ENCODE results near the gene PAK4.
"Not testable (repeated sequence)": the region's sequence is repeated elsewhere in the genome, so short reads cannot be mapped to it uniquely, and the experiment has no call there.

PAK4 gene

DNA sequence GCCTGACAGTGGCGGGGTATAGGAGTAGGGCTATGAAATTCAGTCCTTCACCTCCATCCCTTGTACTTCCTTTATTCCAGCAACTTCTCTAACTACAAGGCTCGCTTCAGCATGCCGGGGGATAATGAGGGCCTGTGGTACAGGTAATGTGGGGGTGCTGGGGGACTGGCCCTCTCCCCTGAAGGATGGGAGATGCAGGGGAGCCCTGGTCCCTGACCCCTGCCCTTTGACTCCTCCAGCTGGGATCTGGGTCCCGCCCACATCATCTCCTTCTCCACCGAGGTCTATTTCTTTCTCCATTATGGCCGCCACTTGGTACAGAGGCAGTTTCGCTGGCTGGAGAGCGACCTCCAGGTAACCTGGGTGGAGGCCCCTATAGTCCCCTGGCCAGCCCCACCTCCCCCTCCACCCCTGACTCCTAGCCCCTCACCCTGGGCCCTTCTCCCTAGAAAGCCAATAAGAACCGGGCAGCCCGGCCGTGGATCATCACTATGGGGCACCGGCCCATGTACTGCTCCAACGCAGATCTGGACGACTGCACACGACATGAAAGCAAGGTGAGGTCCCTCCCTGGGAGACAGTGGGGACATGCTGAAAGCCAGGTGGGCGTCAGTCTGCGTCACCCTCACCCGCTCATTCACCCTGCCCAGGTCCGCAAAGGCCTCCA is 25.0 kb upstream of the PAK4 start:
- DNase-seq (ENCODE audit: low spot score): no peak

DNA sequence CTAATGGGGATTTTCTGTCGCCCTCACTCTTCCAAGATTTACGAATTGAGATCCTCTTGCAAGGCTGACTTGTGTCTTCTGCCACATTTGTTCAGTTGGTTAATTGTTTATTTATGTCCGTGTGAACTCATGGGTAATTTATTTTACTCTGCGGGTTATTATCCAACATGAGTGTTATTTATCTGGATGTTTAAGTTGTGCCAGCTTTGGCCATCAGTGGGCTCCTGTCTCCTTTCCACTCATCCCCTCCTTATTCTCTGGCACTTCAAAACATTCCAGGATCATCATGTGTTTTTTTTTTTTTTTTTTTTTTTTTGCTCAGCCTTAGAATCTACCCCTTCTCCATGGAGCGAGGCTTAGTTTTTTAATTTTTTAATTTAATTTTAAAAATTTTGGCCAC is 22.4 kb upstream of the PAK4 start:
- DNase-seq (ENCODE audit: low spot score): no peak

DNA sequence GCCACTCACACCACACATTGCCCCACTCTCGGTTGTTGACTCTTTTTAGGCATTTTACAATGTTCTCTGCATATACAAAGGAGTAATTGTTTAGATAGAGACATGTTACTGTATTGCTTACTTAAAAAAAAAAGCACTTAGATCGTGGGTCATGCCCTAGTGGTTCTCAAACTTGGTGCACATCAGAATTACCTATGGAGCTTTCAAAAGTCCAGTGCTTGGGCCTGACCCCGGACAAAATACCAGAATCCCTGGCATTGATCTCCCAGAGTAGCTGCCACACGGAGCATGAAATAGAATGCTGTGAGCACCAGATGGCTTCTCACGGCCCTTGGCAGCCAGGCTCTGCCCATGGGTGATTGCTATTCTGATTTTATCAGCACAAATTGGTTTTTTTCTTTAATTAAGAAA is 21.4 kb upstream of the PAK4 start:
- DNase-seq (ENCODE audit: low spot score): peak; percentile 75

DNA sequence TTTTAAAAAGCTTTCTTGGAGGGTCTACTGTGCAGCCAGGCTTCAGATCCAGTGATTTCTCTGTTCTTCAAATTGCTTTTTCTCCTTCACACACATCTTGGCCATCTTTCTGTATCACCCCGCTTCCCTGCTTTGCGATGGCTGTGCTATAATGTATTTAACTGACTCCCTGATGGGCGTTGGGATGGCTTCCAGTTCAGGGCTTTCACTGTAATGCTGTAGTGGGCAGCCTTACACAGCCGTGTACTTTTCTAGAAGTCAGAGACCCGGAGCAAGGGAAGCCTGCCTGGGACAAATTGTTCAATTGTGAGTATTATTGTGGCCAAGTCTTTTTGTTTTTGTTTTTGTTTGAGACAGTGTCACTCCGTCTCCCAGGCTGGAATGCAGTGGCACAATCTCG is 19.4 kb upstream of the PAK4 start:
- DNase-seq (ENCODE audit: low spot score): no peak

DNA sequence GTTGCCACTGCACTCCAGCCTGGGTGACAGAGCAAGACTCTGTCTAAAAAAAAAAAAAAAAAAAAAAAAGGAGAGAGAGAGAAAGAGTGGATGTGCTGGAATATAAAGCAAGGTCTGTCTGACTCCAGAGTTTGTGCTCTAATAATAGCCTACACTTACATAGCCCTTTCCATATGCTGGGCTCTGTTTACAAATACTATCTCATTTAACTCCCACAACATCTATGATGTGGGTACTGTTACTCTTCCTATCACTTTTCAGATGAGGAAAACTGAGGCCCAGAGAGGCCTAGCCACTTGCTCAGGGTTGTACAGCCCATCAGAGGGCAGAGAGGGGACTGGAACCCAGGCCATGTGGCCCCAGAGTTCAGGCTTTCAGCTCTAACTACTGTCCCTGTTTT is 15.9 kb upstream of the PAK4 start:
- no peak for DNase-seq (ENCODE audit: low spot score)

DNA sequence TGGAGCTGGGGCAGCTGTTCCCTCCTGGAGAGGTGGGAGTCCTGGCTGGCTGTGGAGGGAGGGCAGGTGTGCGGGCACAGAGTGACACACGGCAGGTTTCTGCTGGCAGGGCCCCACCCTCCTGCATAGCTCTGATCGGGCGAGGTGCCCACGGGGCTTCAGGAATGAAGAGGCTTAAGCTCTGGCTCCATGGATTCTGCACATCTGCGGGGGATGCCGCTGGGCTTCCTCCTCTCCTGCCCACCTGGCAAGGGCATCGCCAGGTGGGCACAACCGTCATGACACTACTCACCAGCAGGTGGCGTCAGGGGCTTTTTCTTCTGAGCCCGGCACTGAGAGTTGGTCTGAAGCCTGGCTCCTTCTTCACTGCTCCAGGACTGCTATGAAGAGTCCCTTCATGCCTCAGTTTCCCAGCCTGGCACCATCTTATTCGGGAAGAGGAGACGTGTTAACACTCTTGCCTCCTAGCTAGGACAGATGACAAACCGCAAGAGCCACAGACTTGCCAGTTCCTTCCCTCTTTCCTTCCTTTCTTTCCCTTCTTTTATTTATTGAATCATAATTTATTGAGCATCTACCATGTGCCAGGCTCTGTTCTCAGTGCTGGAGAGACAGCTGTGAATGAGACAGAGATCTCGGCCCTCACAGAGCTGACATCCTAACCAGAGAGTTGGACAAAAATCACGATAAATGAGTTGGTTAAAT is 15.2 kb upstream of the PAK4 start:
- peak; percentile 51 for DNase-seq (ENCODE audit: low spot score)

DNA sequence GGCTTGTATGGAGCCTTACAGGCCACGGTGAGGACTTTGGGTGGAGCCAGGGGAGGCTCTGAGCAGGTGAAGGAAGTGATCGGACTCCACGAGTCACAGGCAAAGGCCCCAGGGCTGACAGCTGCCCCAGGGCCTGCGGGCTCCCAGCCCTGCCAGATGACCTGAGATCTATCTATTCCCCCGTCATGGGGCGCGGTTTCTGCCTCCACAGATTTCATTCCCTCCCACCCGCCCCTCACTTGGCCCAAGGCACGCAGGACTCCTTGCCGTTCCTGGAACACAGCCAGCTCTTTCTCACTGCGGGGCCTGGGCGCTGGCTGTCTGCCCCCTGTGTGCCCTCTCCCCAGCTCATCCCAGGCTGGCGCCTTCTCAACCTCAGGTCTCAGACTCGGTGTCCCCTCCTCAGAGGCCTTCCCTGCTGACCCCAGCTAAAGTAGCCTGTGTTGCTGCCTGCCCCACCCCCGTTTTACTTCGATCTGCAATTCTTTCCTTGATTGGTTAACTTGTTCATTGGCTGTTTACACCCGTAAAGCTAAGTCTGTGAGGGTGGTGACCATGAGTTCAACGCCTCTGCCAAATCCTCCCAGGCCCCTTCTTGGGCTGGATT is 13.9 kb upstream of the PAK4 start:
- no peak for DNase-seq (ENCODE audit: low spot score)

DNA sequence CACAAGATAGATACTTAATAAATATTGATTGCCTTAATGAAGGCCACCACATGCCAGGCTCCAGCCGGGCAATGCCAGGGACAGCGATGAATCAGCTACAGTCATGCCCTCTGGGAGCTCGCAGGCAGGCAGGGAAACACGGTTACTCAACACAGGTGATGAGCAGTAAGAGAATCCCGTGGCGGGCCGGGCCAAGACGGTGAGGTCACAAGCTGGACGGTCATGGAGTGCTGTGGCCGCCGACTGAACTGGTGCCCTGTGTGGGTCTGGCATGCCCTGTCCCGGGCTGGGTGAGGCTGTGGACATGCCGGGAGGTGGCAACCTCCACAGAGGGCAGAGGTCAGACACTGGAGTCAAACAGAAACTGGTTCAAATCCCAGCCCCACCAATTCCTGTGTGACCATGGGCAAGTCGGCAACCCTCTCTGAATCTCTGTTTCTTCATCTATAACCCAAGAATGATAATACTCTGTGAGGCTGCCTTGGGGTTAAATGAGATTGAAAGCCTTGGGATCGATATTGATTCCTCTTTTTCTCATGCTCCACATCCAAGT is 13.2 kb upstream of the PAK4 start:
- no peak for DNase-seq (ENCODE audit: low spot score)

DNA sequence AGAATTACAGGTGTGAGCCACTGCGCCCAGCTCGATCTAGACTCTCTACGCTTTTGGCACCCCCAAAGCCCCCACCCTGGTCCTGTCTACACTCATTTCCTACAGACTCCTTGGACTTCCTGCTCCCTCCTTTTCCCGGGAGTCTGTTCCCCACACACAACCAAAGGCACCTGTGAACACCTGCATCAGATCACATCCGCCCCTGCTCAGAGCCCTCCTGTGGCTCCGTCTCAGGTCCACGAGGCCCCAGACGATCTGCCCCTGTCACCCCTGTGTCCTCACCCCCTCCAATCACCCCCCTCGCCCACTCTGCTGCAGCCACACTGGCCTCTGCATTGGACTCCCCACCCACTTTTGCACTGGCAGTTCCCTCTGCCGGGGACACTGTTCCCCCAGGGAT is 12.4 kb upstream of the PAK4 start:
- DNase-seq (ENCODE audit: low spot score): no peak

DNA sequence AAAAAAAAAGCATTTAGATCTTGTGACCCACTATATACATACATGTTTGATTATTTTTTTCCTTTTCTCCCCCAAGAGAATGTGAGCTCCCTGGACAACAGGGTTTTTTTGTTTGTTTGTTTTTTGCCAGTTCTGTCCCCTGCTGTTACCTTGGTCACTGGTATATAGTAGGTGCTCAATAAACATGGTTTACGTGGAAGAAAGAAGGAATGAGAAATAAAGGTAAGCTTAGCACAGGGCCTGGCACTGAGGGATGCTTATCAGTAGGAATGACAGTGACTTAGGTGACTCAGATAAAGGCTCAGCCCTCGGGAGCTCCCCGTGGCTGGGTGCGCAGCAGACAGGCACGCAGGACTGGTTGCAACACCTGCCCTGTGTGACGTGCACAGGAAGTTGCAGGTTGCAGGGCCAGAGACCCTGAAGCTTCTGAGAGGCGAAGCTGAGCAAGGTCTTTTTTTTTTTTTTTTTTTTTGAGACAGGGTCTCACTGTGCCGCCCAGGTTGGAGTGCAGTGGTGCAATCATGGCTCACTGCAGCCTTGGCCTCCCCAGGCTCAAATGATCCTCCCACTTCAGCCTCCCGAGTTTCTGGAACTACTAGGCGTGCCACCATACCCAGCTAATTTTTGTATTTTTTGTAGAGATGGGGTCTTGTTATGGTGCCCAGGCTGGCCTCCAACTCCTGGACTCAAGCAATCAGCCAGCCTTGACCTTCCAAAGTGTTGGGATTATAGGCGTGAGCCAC is 10.3 kb upstream of the PAK4 start:
- no peak for DNase-seq (ENCODE audit: low spot score)

DNA sequence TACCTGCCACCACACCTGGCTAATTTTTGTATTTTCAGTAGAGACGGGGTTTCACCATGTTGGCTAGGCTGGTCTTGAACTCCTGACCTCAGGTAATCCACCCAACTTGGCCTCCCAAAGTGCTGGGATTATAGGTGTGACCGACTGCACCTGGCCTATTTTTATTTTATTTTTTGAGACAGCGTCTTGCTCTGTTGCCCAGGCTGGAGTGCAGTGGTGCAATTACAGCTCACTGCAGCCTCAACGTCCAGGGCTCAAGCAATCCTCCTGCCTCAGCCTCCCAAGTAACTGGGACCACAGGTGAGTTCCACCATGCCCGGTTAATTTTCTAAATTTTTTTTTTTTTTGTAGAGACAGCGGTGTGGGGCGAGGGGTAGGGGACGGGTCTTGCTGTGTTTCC is 8.6 kb upstream of the PAK4 start:
- DNase-seq (ENCODE audit: low spot score): not testable (repeated sequence)

DNA sequence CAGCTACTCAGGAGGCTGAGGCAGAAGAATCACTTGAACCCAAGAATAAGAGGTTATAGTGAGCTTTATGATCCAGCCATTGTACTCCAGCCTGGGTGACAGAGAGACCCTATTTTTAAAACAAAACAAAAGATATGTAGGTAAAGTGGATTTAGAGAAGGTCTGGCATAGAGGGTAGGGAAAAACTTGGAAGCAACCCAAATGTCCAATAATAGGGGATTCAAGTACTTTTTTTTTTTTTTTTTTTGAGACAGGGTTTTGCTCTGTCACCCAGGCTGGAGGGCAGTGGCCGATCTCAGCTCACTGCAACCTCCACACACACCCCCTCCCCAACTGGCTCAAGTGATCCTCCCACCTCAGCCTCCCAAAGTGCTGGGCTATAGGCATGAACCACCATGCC is 5.8 kb upstream of the PAK4 start:
- DNase-seq (ENCODE audit: low spot score): no peak

DNA sequence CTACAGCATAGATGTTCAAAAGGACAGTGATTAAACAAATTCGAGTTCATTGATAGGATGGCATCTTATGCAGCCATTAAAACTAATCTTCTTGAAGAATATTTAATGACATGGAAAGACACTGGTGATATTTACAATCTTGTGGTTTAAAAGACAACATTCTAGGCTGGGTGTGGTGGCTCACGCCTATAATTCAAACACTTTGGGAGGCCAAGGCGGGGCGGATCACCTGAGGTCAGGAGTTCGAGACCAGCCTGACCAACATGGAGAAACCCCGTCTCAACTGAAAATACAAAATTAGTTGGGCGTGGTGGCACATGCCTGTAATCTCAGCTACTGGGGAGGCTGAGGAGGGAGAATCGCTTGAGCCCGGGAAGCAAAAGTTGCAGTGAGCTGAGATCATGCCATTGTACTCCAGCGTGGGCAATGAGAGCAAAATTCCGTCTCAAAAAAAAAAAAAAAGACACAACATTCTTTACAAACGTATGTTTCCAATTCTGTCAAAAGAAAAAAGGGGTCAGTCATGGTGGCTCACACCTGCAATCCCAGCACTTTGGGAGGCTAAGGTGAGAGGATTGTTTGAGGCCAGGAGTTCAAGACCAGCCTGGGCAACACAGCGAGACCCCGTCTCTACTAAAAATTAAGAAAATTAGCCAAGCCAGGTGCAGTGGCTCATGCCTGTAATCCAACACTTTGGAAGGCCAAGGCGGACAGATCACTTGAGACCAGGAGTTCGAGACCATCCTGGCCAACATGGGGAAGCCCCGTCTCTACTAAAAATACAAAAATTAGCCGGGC is 2.5 kb upstream of the PAK4 start:
- no peak for DNase-seq (ENCODE audit: low spot score)

DNA sequence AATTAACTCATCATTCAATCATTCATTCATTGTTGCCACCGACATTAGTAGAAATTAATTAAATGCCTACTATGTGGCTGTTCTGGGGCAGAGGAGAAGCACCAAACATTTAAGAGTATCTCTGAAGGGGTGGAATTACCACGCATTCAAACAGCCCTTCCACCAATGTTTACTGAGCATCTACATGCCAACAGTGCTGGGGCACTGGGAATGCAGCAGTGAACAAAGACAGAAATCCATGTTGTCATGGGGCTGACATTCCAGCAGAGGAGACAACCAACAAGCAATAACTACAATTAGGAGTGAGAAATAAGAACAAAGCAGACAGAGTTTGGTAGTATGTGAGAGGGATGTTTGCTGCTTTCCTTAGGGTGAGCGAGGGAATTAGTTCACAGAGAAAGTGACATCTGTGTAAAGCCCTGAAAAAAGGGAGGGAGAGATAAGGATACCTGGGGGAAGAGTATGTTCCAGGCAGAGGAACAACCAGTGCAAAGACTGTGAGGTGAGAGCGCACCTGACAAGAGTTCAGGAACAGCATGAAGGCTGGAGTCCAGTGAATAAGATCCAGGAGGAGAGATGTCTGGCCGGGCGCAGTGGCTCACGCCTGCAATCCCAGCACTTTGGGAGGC is 1.3 kb upstream of the PAK4 start:
- DNase-seq (ENCODE audit: low spot score): no peak

DNA sequence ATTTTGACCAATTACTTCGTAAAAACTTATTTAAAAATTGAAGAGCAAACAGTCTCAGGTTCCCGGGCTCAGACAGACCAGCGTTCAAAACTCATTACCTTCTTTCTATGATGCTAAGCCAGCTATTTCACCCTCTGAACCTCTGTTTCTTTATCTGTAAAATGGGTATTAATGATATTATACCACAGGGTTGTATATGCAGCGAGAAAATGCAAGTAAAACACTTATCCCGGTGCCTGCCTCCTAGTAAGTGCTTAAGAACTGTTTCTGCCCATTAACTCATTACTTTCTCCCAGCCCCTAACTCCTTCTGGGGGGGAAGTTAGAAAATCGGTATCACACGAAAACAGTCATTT is 410 bp upstream of the PAK4 start:
- DNase-seq (ENCODE audit: low spot score): no peak

DNA sequence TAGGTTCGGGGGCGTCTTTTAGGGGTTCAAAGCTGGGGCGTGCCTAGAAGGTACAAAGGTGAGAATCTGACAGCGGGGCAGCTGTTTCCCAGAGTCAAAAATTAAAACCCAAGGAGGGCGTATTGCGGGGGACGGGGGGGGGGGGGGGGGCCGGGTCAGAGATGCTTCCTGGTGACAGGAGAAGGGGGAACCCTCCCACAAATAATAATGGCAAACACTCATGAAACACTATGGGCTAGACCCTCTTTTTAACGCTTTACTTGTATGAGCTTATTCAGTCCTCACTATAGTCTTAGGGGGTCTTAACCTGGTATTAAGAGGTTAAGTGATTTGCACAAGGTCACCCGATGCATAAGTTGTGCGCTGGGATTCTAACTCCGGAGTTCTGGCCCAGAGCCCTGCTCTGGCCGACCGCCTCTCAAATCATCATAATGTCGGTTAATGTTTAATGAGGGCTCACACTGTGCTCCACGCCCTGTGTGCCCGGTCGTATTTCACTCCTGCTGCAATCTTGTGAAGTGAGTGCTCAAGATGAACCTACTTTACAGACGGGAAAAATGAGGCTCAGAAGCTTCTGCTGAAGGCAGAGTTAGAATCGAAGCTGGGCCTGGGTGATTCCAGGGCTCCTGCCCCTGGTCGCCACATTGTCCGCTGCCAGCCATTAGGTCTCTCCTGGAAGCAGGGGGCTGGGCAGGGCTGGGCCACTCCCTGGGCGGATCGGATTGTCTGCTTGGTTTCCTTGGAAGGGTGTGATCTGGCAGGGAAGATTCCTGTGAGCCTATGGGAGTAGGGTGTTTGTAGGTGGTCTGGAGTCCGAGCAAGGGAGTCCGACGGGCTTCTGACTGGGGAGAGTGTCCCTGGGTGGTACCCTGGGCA is 964 bp downstream of the PAK4 start:
- DNase-seq (ENCODE audit: low spot score): no peak

DNA sequence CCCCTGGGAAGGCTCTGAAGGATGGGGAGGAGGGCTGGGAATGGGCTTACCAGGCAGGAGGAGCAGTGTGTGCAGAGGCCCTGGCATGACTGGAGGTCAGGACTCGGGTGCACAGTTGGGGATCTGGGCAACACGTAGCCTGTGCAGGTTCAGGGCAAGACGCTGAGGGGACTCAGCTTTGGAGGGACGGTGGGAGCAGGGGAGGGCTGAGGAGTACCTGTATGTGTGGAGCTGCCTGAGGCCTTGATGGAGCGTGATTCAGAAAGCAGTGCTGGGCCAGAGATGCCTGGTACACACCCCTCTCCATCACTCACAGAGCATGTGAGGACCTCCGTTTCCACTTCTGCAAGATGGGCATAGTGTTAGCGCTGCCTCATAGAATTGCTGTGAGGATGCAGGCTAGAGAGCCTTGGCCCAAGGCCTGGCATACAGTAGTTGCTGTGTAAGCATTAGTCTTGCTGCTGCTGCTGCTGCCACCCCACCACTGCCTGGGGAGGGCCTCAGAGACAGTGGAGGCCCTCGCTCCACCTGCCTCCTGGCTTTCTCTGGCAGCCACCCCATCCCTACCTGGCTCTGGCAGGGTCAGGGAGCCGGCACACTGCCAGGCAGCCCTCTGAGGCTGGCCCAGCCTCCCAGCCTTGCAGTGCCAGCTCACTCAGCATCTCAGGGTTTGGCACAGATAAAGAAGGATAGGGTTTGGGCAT is 2.4 kb downstream of the PAK4 start:
- no peak for DNase-seq (ENCODE audit: low spot score)

DNA sequence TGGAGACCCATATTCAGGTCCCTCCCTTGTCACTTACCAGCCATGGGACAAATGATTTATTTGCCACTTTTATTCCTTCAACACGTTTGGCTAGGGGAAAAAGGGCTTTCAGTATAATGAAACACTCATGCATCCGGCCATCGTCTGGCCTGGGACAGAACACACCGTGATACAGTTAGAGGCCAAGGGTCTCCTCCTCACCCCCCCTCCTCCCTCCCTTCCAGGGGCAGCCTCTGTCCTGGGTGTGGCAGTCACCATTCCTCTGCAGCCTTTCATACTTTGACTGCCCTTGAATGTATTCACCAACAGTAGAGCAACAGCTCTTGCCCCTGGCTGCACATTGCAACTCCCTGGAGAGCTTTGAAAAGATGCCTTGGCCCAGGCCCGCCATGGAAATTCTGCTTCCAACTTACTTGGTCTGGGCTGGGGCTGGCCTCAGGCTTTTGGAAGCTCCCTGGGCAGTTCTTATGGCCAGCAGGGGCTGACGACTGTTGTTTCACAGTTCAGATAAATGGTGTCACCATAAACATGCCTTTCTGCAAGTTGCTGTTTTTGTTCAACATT is 3.0 kb downstream of the PAK4 start:
- DNase-seq (ENCODE audit: low spot score): no peak

DNA sequence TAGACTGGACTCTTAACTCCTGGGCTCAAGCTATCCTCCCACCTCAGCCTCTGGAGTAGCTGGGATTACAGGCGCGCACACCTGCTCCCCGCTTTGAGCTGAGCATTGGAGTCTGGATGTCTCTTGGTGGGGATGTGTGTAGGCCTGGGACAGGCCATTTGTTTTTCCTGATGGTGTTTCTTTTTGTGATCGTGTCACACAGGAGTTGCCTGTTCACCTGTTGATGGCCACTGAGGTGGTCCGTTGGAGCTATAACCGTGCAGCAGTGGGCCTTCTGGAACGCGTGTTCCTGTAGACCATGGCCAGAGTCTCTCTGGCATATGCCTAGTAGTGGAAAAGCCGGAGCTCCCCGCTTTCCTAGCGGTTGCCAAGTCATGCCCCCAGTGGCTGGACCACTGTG is 3.5 kb downstream of the PAK4 start:
- no peak for DNase-seq (ENCODE audit: low spot score)

Measured in globus pallidus (tissue), 1 donor.